ENCODE data around the gene FARS2. TPM values are rescaled to one million over a fixed set of nuclear protein-coding genes. Genes with fewer than 3 reads are reported as not detected.

The FARS2 gene
- total and polyA plus RNA-seq, 2 donors (not counting 3 experiments of a cell fraction or from before 2014, with no cell fraction given): 20.2 to 20.5 TPM

GRCh38 chr6:5562277-5562676 is 301.0 kb downstream of the FARS2 start:
- CTCF ChIA-PET: no interaction called here
- Histone ChIP-seq H3K79me2 (ENCODE audit: control insufficient read depth, insufficient read depth, low read length) (no peaks in the 10 kb centered on the region), H3K4me3 (replicated peaks in 1 of 3; ENCODE audit: insufficient read depth in 1 of 3, low read depth in 1 of 3, low read length in 3 of 3) (no peak overlapping the region), H2AFZ (ENCODE audit: low read depth, low read length) (no peak overlapping the region), H3K4me2 (ENCODE audit: insufficient read depth, low read length) (no peak overlapping the region), H3K9me1 (replicated peaks; ENCODE audit: control insufficient read depth, extremely low read depth, insufficient read depth, low read length) (no peaks in the 10 kb centered on the region), H3K9me3 (replicated peaks; ENCODE audit: control insufficient read depth, insufficient read depth, low read length) (no peaks in the 10 kb centered on the region), H3K27ac (ENCODE audit: insufficient read depth, low read depth, low read length) (no peak overlapping the region), H3K36me3 (ENCODE audit: control insufficient read depth in 2 of 2, extremely low read depth in 1 of 2, insufficient read depth in 2 of 2, low read length in 2 of 2) (no peaks in the 10 kb centered on the region), H3K9ac (replicated peaks; ENCODE audit: extremely low read depth, insufficient read depth, low read length) (no peak overlapping the region), H3K27me3 (ENCODE audit: control insufficient read depth in 2 of 2, insufficient read depth in 2 of 2, low read length in 2 of 2) (no peaks in the 10 kb centered on the region), H4K20me1 (replicated peaks; ENCODE audit: control insufficient read depth, extremely low read depth, insufficient read depth, low read length) (no peaks in the 10 kb centered on the region), H3K4me1 (ENCODE audit: control insufficient read depth, extremely low read depth, insufficient read depth, low read length) (no peaks in the 10 kb centered on the region)
- dilution Hi-C loops (cut with MboI; ENCODE audit: extremely low pct_ligation_motif_present, low sequenced_read_pairs): no loop called here
- no peak for TF ChIP-seq CTCF (IDR thresholded peaks at IDR 0.05; ENCODE audit: extremely low read depth in 1 of 2, insufficient read depth in 1 of 2, low read depth in 1 of 2, low read length in 2 of 2)
- TF ChIP-seq GATA2 (IDR thresholded peaks at IDR 0.05; ENCODE audit: insufficient read depth, insufficient read length, low read depth, low read length): no peak
- no peak for TF ChIP-seq EZH2 (IDR thresholded peaks at IDR 0.05; ENCODE audit: borderline replicate concordance, low read depth, low read length, severe bottlenecking)
- no peak for TF ChIP-seq MYC (IDR thresholded peaks at IDR 0.05; ENCODE audit: low read depth, low read length)
- no peak for TF ChIP-seq POLR2A (IDR thresholded peaks at IDR 0.05; ENCODE audit: low read depth, low read length)
- no peak for TF ChIP-seq POLR2AphosphoS5 (IDR thresholded peaks at IDR 0.05; ENCODE audit: insufficient read depth, low read depth, low read length)
- TF ChIP-seq MAX (IDR thresholded peaks at IDR 0.05; ENCODE audit: insufficient read depth, insufficient read length): no peak
- TF ChIP-seq FOS (IDR thresholded peaks at IDR 0.05; ENCODE audit: borderline replicate concordance, insufficient read depth, low read length): no peak
- TF ChIP-seq JUN (IDR thresholded peaks at IDR 0.05; ENCODE audit: borderline replicate concordance, insufficient read depth, insufficient read length, low read depth): no peak
- DNase-seq (ENCODE audit: low read depth, low spot score) (no peak), FAIRE-seq (no peak)
- no TSS peak for BruUV-seq (replicated peaks)
- POLR2A ChIA-PET: no interaction called here
- intact Hi-C loops (cut with micrococcal nuclease): no loop called here
